HG03520 (cell line): ENCODE measurements around the gene ECEL1.
"Not testable (repeated sequence)": the region's sequence is repeated elsewhere in the genome, so short reads cannot be mapped to it uniquely, and the experiment has no call there.

Experiments
- ATAC-seq: cut with Tn5 transposase; IDR thresholded peaks from one replicate; pipeline ENCODE4 v1.9.1; 2021; ENCODE audit warnings: mild to moderate bottlenecking, moderate library complexity; ENCODE audit not compliant: unreplicated experiment

Gene ECEL1

GRCh38 chr2:232443669-232444408 lies 43.8 kb downstream of the ECEL1 start:
- ATAC-seq = not testable (repeated sequence)

- not testable (repeated sequence) for ATAC-seq
Observed at GRCh38 chr2:232443047-232443446, 44.6 kb downstream of the ECEL1 start.

GRCh38 chr2:232442431-232442830 lies 45.2 kb downstream of the ECEL1 start:
- ATAC-seq = not testable (repeated sequence)

- ATAC-seq = not testable (repeated sequence)
Observed at GRCh38 chr2:232441922-232442321, 45.7 kb downstream of the ECEL1 start.

- no peak for ATAC-seq
Observed at GRCh38 chr2:232441147-232441651, 46.4 kb downstream of the ECEL1 start.

GRCh38 chr2:232440220-232441018 lies 47.2 kb downstream of the ECEL1 start:
- ATAC-seq = not testable (repeated sequence)

- no peak for ATAC-seq
Observed at GRCh38 chr2:232439758-232440135, 47.9 kb downstream of the ECEL1 start.

- ATAC-seq = no peak
Observed at GRCh38 chr2:232438951-232439757, 48.5 kb downstream of the ECEL1 start.

GRCh38 chr2:232438091-232438490 lies 49.5 kb downstream of the ECEL1 start:
- no peak for ATAC-seq

GRCh38 chr2:232437195-232437571 lies 50.5 kb downstream of the ECEL1 start:
- ATAC-seq = no peak

- ATAC-seq = no peak
Observed at GRCh38 chr2:232436381-232437194, 51.0 kb downstream of the ECEL1 start.

GRCh38 chr2:232435805-232436204 lies 51.8 kb downstream of the ECEL1 start:
- ATAC-seq = no peak

- ATAC-seq = no peak
Observed at GRCh38 chr2:232435375-232435648, 52.3 kb downstream of the ECEL1 start.

- no peak for ATAC-seq
Observed at GRCh38 chr2:232434563-232435374, 52.9 kb downstream of the ECEL1 start.

GRCh38 chr2:232434091-232434490 lies 53.5 kb downstream of the ECEL1 start:
- ATAC-seq = no peak

GRCh38 chr2:232433622-232434021 lies 54.0 kb downstream of the ECEL1 start:
- not testable (repeated sequence) for ATAC-seq

GRCh38 chr2:232432598-232433184 lies 54.9 kb downstream of the ECEL1 start:
- no peak for ATAC-seq

- no peak for ATAC-seq
Observed at GRCh38 chr2:232431705-232432590, 55.7 kb downstream of the ECEL1 start.
